ENCODE results near the gene CTTNBP2.

The CTTNBP2 gene

GRCh38 chr7:117805241-117805640, 68.0 kb downstream of the CTTNBP2 start:
- TF ChIP-seq CTCF (IDR thresholded peaks at IDR 0.05; ENCODE audit: low read depth, low read length) = no peak
- no peak for TF ChIP-seq EZH2phosphoT487 (IDR thresholded peaks at IDR 0.05; ENCODE audit: low read depth)
- H4K20me1 ChIP-seq (ENCODE audit: insufficient read depth, low read length) = no peaks in the 10 kb centered on the region
- no peaks in the 10 kb centered on the region for H3K36me3 ChIP-seq (replicated peaks; ENCODE audit: low read depth, low read length)
- H3K9me3 ChIP-seq (ENCODE audit: insufficient read depth, low read length) = no peaks in the 10 kb centered on the region
- no peak overlapping the region for H3K4me3 ChIP-seq (ENCODE audit: low read length)
- peaks cover 13% of the 10 kb centered on the region; the same call in 1 of the 2 replicates for H3K27me3 ChIP-seq (ENCODE audit: low read depth, low read length)
- no peak overlapping the region for H3K4me2 ChIP-seq (ENCODE audit: low read length)
- H3K9ac ChIP-seq (ENCODE audit: low read length) = no peak overlapping the region
- H3K4me1 ChIP-seq (ENCODE audit: low read length) = peaks cover 31% of the 10 kb centered on the region
- H3K27ac ChIP-seq (ENCODE audit: low read length) = no peak overlapping the region
- no peak overlapping the region for H2AFZ ChIP-seq (ENCODE audit: low read depth, low read length)
- no peaks in the 10 kb centered on the region for H3K79me2 ChIP-seq (ENCODE audit: low read length)

GRCh38 chr7:117803476-117803875, 69.8 kb downstream of the CTTNBP2 start:
- Histone ChIP-seq H3K27ac (ENCODE audit: low read length) (no peak overlapping the region), H3K27me3 (ENCODE audit: low read depth, low read length) (peaks cover 13% of the 10 kb centered on the region; the same call in 1 of the 2 replicates), H3K36me3 (replicated peaks; ENCODE audit: low read depth, low read length) (no peaks in the 10 kb centered on the region), H3K4me3 (ENCODE audit: low read length) (no peak overlapping the region), H3K4me1 (ENCODE audit: low read length) (peaks cover 19% of the 10 kb centered on the region), H3K79me2 (ENCODE audit: low read length) (no peaks in the 10 kb centered on the region), H3K4me2 (ENCODE audit: low read length) (no peak overlapping the region), H3K9ac (ENCODE audit: low read length) (no peak overlapping the region), H3K9me3 (ENCODE audit: insufficient read depth, low read length) (no peaks in the 10 kb centered on the region), H2AFZ (ENCODE audit: low read depth, low read length) (no peak overlapping the region), H4K20me1 (ENCODE audit: insufficient read depth, low read length) (no peaks in the 10 kb centered on the region)
- TF ChIP-seq EZH2phosphoT487 (IDR thresholded peaks at IDR 0.05; ENCODE audit: low read depth) (no peak), CTCF (IDR thresholded peaks at IDR 0.05; ENCODE audit: low read depth, low read length) (no peak)

GRCh38 chr7:117802660-117803059, 70.6 kb downstream of the CTTNBP2 start:
- Histone ChIP-seq H3K4me3 (ENCODE audit: low read length) (no peak overlapping the region), H3K27me3 (ENCODE audit: low read depth, low read length) (peaks cover 12% of the 10 kb centered on the region; the same call in 1 of the 2 replicates), H3K9me3 (ENCODE audit: insufficient read depth, low read length) (no peaks in the 10 kb centered on the region), H3K9ac (ENCODE audit: low read length) (no peak overlapping the region), H3K79me2 (ENCODE audit: low read length) (no peaks in the 10 kb centered on the region), H4K20me1 (ENCODE audit: insufficient read depth, low read length) (no peaks in the 10 kb centered on the region), H3K4me1 (ENCODE audit: low read length) (peaks cover 13% of the 10 kb centered on the region), H3K27ac (ENCODE audit: low read length) (no peak overlapping the region), H3K4me2 (ENCODE audit: low read length) (no peak overlapping the region), H3K36me3 (replicated peaks; ENCODE audit: low read depth, low read length) (no peaks in the 10 kb centered on the region), H2AFZ (ENCODE audit: low read depth, low read length) (no peak overlapping the region)
- TF ChIP-seq CTCF (IDR thresholded peaks at IDR 0.05; ENCODE audit: low read depth, low read length) = no peak
- no peak for TF ChIP-seq EZH2phosphoT487 (IDR thresholded peaks at IDR 0.05; ENCODE audit: low read depth)

GRCh38 chr7:117800841-117801240, 72.4 kb downstream of the CTTNBP2 start:
- H3K27ac ChIP-seq (ENCODE audit: low read length) = no peak overlapping the region
- no peak overlapping the region for H3K4me3 ChIP-seq (ENCODE audit: low read length)
- no peaks in the 10 kb centered on the region for H3K79me2 ChIP-seq (ENCODE audit: low read length)
- H3K4me1 ChIP-seq (ENCODE audit: low read length) = peaks cover 13% of the 10 kb centered on the region
- H4K20me1 ChIP-seq (ENCODE audit: insufficient read depth, low read length) = no peaks in the 10 kb centered on the region
- TF ChIP-seq EZH2phosphoT487 (IDR thresholded peaks at IDR 0.05; ENCODE audit: low read depth) = no peak
- no peak; the same call in 1 of the 2 replicates for TF ChIP-seq CTCF (IDR thresholded peaks at IDR 0.05; ENCODE audit: low read depth, low read length)
- H3K36me3 ChIP-seq (replicated peaks; ENCODE audit: low read depth, low read length) = no peaks in the 10 kb centered on the region
- H3K9ac ChIP-seq (ENCODE audit: low read length) = no peak overlapping the region
- H3K9me3 ChIP-seq (ENCODE audit: insufficient read depth, low read length) = no peaks in the 10 kb centered on the region
- 0 out of 2 replicates have a peak, but pooled peaks cover 1% of the 10 kb centered on the region for H3K27me3 ChIP-seq (ENCODE audit: low read depth, low read length)
- H3K4me2 ChIP-seq (ENCODE audit: low read length) = peak overlapping the region; percentile 48
- H2AFZ ChIP-seq (ENCODE audit: low read depth, low read length) = no peak overlapping the region
